Naive thymus-derived CD8-positive, alpha-beta T cell (primary cell): ENCODE measurements around the gene CIDEA. TPM values are rescaled to one million over a fixed set of nuclear protein-coding genes. Genes with fewer than 3 reads are reported as not detected.
"Not testable (repeated sequence)": the region's sequence is repeated elsewhere in the genome, so short reads cannot be mapped to it uniquely, and the experiment has no call there.

Experiments
- ATAC-seq, 2 donors: fragments of 150-1000 bp; cut with Tn5 transposase in 1 of 2; sonication (Bioruptor Pico), chemical (Tn5 transposase) in 1 of 2; 1 replicate in 1 of 2; 2 replicates in 1 of 2; pipeline ENCODE4 v1.10.0; 2021; ENCODE audit warnings: mild to moderate bottlenecking in 2 of 2, moderate library complexity in 2 of 2
- POLR2A ChIA-PET: fragments of 350-600 bp; sonication (Branson Sonifier 250); formaldehyde crosslinking; loops from one replicate; lab custom pipeline; 2021; ENCODE audit warnings: antibody characterized with exemption; lab: Charles Lee
- DNase-seq, 10 donors: peaks; one replicate each; pipeline versions ENCODE4 v3.0.0 to v3.0.0-alpha.2; 2020 to 2022
- H3K27ac Mint-ChIP-seq, 10 donors: one replicate each; pipeline ENCODE4 v1.8.0; 2020 to 2022; ENCODE audit warnings: mild to moderate bottlenecking in 10 of 10, mixed read lengths in 10 of 10, moderate library complexity in 4 of 10, inconsistent platforms in 1 of 10
- H3K27me3 Mint-ChIP-seq, 5 donors: one replicate each; pipeline ENCODE4 v1.8.0; 2021 to 2022; ENCODE audit warnings: mixed read lengths in 5 of 5
- H3K36me3 Mint-ChIP-seq, 3 donors: one replicate each; pipeline ENCODE4 v1.8.0; 2020 to 2022; ENCODE audit warnings: mixed read lengths in 3 of 3, mild to moderate bottlenecking in 2 of 3, inconsistent platforms in 1 of 3
- H3K4me1 Mint-ChIP-seq, 4 donors: one replicate each; pipeline ENCODE4 v1.8.0; 2021 to 2022; ENCODE audit warnings: mixed read lengths in 4 of 4
- H3K4me3 Mint-ChIP-seq, 10 donors: one replicate each; pipeline ENCODE4 v1.8.0; 2020 to 2022; ENCODE audit warnings: mild to moderate bottlenecking in 10 of 10, mixed read lengths in 10 of 10, moderate library complexity in 6 of 10, inconsistent platforms in 1 of 10
- H3K9me3 Mint-ChIP-seq, 9 donors: one replicate each; pipeline ENCODE4 v1.8.0; 2020 to 2022; ENCODE audit warnings: mixed read lengths in 9 of 9, mild to moderate bottlenecking in 3 of 9, inconsistent platforms in 1 of 9, moderate library complexity in 1 of 9
- polyA plus RNA-seq, 3 donors: library from polyadenylated mRNA; unstranded; fragments of 300-500 nt; fragmentation: Illumina TruSeq; gene quantifications; one replicate each; pipeline ENCODE4 v1.2.3, GENCODE V29; 2021
- total RNA-seq, 8 experiments: library from RNA in 2 of 8; stranded (reverse) in 2 of 8; gene quantifications; one replicate each; pipeline ENCODE4 v1.2.3 and lab custom pipeline; 2021 to 2026

Gene CIDEA, protein sequence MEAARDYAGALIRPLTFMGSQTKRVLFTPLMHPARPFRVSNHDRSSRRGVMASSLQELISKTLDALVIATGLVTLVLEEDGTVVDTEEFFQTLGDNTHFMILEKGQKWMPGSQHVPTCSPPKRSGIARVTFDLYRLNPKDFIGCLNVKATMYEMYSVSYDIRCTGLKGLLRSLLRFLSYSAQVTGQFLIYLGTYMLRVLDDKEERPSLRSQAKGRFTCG
- total RNA-seq (not detected), polyA plus RNA-seq (not detected), total RNA-seq (lab: John Stamatoyannopoulos, UW) (0 reads per million in 6 experiments)

DNA sequence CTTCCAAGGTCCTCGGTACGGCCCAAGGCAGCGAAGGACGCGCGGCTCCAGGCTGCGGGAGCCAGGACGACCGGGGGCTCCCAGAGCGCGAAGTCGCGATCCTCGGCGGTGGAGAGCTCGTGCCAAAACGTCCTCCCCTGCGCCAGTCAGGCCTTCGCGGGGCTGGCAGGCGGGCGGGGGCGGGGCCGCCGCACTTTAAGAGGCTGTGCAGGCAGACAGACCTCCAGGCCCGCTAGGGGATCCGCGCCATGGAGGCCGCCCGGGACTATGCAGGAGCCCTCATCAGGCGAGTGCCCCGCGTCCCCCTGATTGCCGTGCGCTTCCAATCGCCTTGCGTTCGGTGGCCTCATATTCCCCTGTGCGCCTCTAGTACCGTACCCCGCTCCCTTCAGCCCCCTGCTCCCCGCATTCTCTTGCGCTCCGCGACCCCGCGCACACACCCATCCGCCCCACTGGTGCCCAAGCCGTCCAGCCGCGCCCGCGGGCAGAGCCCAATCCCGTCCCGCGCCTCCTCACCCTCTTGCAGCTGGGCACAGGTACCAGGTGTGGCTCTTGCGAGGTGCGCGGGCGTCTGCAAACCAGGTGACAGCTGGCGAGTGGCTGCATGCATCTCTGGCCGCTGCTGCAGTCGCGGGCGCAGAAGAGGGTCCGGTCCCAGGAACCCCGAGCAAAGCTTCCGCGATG, at the start of gene CIDEA:
TSS of gene CIDEA (plus strand) at position 226 of the 684 bp plus-strand sequence. CDS start at position 249, 23 bp downstream.
- no peaks in the 10 kb centered on the region for H3K36me3 Mint-ChIP-seq
- no peak for DNase-seq

DNA sequence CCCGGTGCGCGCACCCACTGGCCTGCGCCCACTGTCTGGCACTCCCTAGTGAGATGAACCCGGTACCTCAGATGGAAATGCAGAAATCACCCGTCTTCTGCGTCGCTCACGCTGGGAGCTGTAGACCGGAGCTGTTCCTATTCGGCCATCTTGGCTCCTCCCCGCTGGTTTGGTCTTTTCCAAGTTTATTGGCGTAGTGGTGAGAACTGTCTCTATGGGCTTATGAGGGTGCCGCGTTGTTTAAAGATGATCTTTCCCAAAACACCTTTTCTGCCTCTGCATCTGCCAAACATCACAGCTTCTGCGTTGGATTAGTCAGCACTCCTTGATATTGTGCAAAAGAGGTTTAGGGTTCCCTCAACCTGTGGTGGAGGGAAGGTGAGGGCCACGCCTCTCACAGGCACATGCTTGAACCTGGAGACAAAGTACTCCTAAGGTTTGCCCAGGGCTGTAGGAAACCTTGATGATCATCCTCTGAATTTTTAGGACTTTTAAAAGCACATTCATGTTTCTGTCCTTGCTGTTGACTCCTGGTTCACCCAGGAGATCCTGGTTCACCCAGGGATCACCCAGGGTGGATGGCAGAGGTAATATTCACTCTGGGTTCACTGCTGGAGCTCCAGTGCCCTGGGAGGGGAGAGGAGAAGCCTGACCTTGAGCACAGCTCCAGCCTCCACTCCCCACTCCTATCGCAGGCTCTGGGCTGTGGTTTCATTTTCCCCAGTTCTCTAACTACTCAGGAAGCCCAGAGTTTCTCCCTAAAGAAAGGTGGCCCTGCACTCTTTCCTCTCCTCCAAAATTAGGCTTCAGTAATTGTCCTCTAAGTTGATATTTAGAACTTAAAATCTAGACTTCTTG, 45.6 kb upstream of the CIDEA start:
- DNase-seq, H3K36me3 Mint-ChIP-seq, POLR2A ChIA-PET, H3K4me1 Mint-ChIP-seq, ATAC-seq, H3K4me3 Mint-ChIP-seq, H3K9me3 Mint-ChIP-seq, H3K27me3 Mint-ChIP-seq: not testable (repeated sequence)
- peak overlapping the region in 1 of 10 donors; percentile 53 for H3K27ac Mint-ChIP-seq

More for the DNA sequence above, at the start of gene CIDEA:
- no peak for ATAC-seq
- Mint-ChIP-seq H3K4me3 (no peak within 1 kb of the TSS), H3K27me3 (peaks cover 32 to 85% (median 51%) of the 10 kb centered on the region in 5 donors), H3K27ac (peak within 1 kb of the TSS in 1 of 10 donors; percentile 41), H3K9me3 (no peaks in the 10 kb centered on the region), H3K4me1 (no peaks in the 10 kb centered on the region)
- POLR2A ChIA-PET = no interaction called here

DNA sequence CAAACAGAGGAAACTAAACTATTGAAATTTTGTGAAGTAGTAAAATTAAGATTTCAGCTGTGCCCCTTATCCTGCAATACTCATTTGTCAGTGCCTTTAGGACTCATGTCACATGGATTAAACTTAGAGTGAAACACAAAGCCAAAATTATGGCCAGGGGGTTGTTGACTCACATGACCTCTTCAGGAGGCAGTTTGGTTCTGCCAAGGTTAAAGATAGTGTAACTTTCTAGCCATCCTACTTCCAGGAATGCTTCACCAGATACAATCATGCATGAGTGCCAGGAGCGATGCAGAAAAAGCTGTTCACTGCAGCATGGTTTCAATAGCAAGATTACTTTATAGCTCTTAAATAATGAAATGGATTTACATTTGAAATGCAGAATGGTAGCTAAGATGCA, 41.9 kb upstream of the CIDEA start:
- H3K27ac Mint-ChIP-seq, H3K4me3 Mint-ChIP-seq, H3K9me3 Mint-ChIP-seq, H3K36me3 Mint-ChIP-seq, POLR2A ChIA-PET, DNase-seq, ATAC-seq, H3K4me1 Mint-ChIP-seq: not testable (repeated sequence)
- peaks cover 5 to 35% (median 11%) of the 10 kb centered on the region in 5 donors for H3K27me3 Mint-ChIP-seq

DNA sequence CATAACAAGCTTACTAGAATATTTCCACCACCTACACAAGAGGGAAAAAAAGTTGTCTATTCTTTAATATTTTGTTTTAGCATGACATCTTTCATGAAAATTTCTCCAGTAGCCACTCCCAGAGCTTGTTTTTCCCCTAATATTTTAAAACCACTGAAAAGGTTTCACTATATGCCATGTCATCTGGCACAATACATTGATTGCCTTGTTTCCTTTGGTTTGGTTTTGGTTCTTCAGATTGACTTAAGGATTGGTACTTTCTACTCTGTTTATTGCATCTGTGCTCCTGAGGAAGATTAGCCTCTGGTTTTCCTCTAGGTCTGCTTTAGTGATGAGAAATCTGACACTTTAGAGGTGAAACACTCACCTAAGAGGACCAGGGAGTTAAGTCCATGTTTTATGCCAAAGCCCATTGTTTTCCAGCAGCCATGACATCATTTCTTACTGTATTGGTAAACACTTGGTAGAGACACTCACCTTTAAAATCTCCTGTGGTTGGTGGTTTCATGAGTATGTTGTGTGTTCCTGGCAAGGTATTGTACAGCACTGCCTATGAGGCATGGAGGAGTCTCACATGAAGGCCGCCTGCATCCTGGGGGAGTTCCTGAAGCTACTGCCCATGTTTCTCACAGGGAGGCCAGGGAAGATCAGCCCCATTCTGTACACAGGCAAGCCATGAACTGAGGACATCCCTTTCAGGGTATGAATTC, 39.7 kb upstream of the CIDEA start:
- ATAC-seq, H3K36me3 Mint-ChIP-seq, DNase-seq, POLR2A ChIA-PET, H3K27ac Mint-ChIP-seq, H3K4me3 Mint-ChIP-seq, H3K4me1 Mint-ChIP-seq, H3K9me3 Mint-ChIP-seq: not testable (repeated sequence)
- H3K27me3 Mint-ChIP-seq = peaks cover 3 to 35% (median 11%) of the 10 kb centered on the region in 5 donors

DNA sequence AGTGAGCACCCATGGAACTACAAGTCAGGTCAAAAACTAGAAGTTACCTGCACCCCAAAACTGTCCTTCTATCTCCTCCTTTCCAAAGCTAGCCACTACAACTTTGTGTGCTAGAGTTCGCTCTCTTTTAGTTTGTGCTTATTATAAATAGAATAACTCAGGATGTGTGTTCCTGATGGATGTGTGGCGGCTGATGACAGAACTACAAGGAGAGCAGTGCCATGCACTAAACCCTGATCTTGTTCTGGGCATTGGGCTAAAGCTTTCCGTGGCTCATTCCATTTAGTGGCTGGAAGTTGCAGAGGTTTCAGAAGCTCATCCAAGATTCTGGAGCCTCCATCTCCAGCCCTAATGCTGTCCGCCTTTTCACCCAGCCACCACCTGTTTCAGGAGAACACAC, 37.7 kb upstream of the CIDEA start:
- H3K9me3 Mint-ChIP-seq, ATAC-seq, H3K4me3 Mint-ChIP-seq, DNase-seq, H3K4me1 Mint-ChIP-seq, POLR2A ChIA-PET, H3K36me3 Mint-ChIP-seq, H3K27ac Mint-ChIP-seq: not testable (repeated sequence)
- H3K27me3 Mint-ChIP-seq = peaks cover 0 to 25% (median 8%) of the 10 kb centered on the region in 5 donors

DNA sequence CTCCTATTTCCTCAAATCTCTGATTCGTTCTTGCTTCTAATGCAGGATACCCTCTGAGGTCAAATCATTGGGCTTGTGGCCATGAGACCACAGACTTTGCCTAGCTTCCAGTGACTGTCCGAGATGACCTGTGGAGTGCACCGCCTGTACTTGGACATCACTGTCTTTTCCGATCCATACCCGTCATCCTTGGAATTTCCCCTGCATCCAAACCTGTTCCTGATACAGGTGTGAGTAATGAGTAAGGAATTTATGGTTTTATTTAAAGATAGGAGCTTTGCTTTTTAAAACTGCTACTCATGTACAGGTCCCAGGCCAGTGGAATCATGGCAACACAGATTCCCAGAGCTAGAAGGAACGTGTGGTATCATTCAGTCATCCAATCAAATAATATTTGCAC, 35.6 kb upstream of the CIDEA start:
- H3K36me3 Mint-ChIP-seq, H3K4me1 Mint-ChIP-seq, ATAC-seq, DNase-seq, POLR2A ChIA-PET, H3K27ac Mint-ChIP-seq, H3K4me3 Mint-ChIP-seq, H3K9me3 Mint-ChIP-seq: not testable (repeated sequence)
- peaks cover 0 to 25% (median 8%) of the 10 kb centered on the region in 5 donors for H3K27me3 Mint-ChIP-seq

DNA sequence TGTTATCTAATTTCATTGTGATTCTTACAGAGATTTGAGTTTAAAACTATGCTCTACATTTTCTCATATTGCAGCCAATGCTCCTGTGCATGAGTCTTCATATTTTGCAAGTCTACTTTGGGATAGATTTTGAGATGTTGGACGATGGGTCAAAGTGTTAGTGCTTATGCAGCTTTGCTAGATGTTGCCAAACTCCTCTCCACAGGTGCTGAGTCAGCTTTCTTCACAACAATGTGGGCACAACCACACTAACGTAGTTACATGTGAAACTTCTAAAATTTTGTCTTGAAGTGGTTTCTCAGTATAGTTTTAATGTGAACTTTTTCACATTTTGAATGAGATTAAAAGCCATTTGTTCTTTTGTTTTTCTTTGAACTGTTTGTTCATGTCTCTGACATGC, 32.1 kb upstream of the CIDEA start:
- peak in 1 of 2 donors; percentile 23 for ATAC-seq
- H3K27me3 Mint-ChIP-seq, H3K4me3 Mint-ChIP-seq, H3K27ac Mint-ChIP-seq, POLR2A ChIA-PET, H3K36me3 Mint-ChIP-seq, H3K9me3 Mint-ChIP-seq, DNase-seq, H3K4me1 Mint-ChIP-seq: not testable (repeated sequence)

DNA sequence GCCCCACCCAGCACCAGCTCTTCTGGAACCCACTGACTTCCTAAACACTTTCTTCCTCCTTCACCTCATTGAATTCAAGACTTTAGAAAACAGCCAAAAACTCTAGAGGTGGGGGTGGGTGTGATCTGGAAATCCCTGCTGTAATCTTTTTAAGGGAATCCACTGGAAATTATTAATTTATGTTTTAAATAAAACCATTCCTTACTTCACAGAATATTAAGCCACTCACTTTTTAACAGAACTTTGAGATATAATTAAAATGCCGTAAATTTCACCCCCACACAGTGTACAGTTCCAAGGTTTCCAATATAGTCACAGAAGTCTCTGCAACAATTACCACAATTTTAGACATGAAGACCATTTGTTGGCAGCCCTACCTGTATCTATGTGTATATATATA, 30.8 kb upstream of the CIDEA start:
- H3K27me3 Mint-ChIP-seq, ATAC-seq: not testable (repeated sequence)

DNA sequence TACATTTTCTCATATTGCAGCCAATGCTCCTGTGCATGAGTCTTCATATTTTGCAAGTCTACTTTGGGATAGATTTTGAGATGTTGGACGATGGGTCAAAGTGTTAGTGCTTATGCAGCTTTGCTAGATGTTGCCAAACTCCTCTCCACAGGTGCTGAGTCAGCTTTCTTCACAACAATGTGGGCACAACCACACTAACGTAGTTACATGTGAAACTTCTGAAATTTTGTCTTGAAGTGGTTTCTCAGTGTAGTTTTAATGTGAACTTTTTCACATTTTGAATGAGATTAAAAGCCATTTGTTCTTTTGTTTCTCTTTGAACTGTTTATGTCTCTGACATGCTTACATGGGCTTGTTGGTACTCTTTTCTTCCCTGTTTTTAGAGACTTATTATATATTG, 27.4 kb upstream of the CIDEA start:
- H3K27ac Mint-ChIP-seq, H3K4me1 Mint-ChIP-seq, DNase-seq, H3K9me3 Mint-ChIP-seq, H3K4me3 Mint-ChIP-seq, H3K36me3 Mint-ChIP-seq, POLR2A ChIA-PET: not testable (repeated sequence)
- H3K27me3 Mint-ChIP-seq = peaks cover 0 to 13% (median 5%) of the 10 kb centered on the region in 5 donors
- ATAC-seq = peak in 1 of 2 donors; percentile 18

More for the DNA sequence above, 30.8 kb upstream of the CIDEA start:
- H3K4me3 Mint-ChIP-seq, H3K27ac Mint-ChIP-seq, POLR2A ChIA-PET, H3K4me1 Mint-ChIP-seq, H3K36me3 Mint-ChIP-seq, DNase-seq, H3K9me3 Mint-ChIP-seq: not testable (repeated sequence)

DNA sequence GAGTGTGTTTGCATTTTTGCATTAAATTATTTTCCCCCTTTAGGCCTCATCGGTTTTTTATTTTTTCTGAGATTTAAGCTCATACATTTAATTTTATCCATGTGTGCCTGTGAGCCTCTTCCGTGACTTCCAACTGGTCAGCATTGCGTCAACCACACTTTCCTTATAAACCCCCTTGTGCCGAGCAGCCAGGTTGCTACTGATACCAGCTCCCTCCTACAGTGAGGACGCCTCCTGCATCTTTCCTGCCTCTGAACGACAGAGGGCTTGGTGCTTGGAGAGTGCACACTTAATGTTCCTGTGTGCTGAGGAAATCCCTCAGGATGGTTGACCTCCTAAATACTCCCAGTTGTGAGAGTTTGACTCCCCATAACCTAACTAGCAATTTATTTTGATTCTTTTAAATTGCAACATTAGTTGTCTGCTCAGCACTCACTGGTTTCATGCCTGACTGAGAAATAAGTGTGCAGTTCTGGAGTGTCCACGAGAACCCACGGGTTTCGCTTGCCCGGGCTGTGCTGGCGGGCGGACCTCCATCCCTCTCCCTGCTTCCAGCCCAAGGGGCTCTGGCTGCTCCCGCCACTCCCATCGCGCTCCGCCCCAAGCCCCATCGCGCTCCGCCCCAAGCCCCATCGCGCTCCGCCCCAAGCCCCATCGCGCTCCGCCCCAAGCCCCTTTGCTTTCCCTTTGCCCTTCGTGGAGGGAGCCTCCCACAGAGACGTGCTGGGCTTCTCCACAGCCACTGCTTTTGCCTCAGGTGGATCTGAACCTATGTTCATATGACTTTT, 26.6 kb upstream of the CIDEA start:
- H3K36me3 Mint-ChIP-seq, POLR2A ChIA-PET, H3K27ac Mint-ChIP-seq, H3K9me3 Mint-ChIP-seq, H3K4me3 Mint-ChIP-seq, H3K4me1 Mint-ChIP-seq, DNase-seq: not testable (repeated sequence)
- H3K27me3 Mint-ChIP-seq = peaks cover 0 to 16% (median 7%) of the 10 kb centered on the region in 5 donors
- ATAC-seq = peak; percentile 49 to 77

DNA sequence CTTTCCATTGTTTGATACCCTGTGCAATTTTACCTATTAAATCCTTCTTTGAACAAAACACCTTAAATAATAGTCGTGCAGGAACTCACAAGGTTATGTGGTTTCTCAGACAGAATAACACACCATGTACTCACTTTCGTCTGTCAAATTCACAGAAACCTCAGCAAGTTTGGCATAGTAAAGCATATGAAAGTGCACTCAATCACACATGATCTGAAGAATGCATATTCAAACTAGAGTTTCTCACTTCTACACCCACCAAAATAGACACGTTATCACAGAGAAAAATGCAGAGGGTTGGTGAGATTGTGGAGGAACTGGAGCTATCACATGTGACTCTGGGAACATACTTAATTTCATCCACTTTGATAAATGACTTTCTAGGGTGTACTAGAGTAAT, 25.9 kb upstream of the CIDEA start:
- H3K36me3 Mint-ChIP-seq, ATAC-seq, H3K27ac Mint-ChIP-seq, H3K4me1 Mint-ChIP-seq, H3K9me3 Mint-ChIP-seq, H3K4me3 Mint-ChIP-seq, POLR2A ChIA-PET, DNase-seq: not testable (repeated sequence)
- peaks cover 0 to 20% (median 8%) of the 10 kb centered on the region in 5 donors for H3K27me3 Mint-ChIP-seq

DNA sequence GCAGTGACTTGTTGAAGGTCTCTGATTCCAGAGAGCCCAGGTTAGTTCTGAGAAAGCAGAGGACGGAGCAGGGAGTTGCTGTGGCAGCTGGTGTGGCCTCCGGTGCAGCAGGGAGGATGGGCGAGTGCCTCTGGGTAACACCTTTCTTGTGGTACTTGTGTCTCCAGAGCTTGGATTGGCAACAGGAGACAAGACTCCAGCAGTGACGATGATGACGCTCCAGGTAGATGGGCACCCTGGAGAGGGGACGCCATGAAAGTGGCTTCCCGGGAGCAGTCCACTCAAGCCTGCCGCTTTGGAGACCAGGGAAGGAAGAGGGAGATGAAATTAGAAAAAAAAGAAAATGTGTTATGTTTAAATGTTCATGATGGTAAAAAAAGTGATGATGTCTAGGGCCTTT, 23.6 kb upstream of the CIDEA start:
- H3K9me3 Mint-ChIP-seq, POLR2A ChIA-PET, ATAC-seq, H3K4me3 Mint-ChIP-seq, H3K4me1 Mint-ChIP-seq, DNase-seq, H3K36me3 Mint-ChIP-seq: not testable (repeated sequence)
- Mint-ChIP-seq H3K27me3 (peaks cover 8 to 32% (median 10%) of the 10 kb centered on the region in 5 donors), H3K27ac (peak overlapping the region in 1 of 10 donors; percentile 67)
